HG03135 (cell line): Measurements from ENCODE around the gene ARHGAP24.

Experiments used
- ATAC-seq: cut with Tn5 transposase; IDR thresholded peaks from one replicate; pipeline ENCODE4 v1.9.1; 2021; ENCODE audit warnings: mild to moderate bottlenecking, moderate library complexity; ENCODE audit not compliant: unreplicated experiment

Gene ARHGAP24

DNA sequence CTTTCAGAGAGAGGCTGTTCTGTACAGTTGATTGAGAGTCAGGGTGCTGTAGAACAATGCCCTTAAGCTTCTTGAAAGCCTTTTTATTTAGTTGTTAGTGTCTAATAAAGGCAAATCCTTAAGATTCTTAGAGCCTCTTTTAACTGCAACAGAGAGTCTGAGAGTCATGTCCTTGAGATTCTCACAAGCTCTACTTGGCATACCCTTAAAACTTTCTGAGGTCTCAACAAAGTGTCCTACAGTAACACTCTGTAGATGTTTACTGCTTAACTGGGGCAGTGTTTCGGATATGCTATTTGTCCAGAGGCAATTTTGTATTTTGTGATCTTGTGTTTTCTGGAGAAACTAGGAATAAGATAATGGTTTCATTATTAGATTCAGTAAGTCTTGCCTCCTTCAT lies 209.7 kb downstream of the ARHGAP24 start:
- ATAC-seq = no peak

GRCh38 chr4:85686398-85686797 lies 211.4 kb downstream of the ARHGAP24 start:
- no peak for ATAC-seq

GRCh38 chr4:85688055-85688740 lies 213.2 kb downstream of the ARHGAP24 start:
- no peak for ATAC-seq

DNA sequence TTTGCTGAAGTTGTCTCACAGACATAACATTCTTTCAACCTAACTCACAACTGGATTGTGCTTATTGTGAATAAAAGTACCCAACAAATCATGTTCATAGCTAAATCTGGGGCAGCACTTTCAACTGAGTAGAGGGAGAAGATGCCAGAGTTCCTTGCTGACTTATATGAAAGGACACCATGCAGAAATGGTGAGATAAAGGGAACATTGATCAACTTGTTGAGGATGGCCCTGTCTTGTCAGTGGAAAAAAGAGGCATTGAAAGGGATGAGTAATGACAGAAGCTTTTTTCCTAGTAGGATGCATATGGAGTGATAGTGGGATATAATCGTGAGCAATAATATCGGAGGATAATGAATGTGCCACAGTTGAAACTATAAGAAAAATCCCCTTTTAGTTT lies 221.7 kb downstream of the ARHGAP24 start:
- ATAC-seq = no peak

- no peak for ATAC-seq
These were observed 222.9 kb downstream of the ARHGAP24 start for GRCh38 chr4:85697854-85698253.

DNA sequence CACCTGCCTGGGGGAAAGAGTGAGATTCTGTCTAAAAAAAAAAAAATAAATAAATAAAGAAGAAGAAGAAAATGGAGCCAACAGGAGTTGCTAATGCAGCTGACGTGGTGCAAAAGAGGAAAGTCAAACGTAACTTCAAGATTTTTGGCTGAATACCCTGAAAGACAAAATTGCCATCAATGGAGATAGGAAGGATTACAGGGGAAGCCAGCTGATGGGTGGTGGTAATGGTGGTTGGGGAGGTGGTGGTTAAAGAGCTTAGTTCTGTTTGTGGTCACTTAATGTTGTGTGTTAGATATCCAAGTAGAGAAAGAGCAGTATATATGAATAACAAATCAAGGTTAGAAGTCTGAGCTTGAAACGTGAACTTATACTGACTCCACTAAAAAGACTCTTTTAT lies 225.4 kb downstream of the ARHGAP24 start:
- ATAC-seq = no peak

GRCh38 chr4:85701861-85702321 lies 226.9 kb downstream of the ARHGAP24 start:
- peak; percentile 97 for ATAC-seq

DNA sequence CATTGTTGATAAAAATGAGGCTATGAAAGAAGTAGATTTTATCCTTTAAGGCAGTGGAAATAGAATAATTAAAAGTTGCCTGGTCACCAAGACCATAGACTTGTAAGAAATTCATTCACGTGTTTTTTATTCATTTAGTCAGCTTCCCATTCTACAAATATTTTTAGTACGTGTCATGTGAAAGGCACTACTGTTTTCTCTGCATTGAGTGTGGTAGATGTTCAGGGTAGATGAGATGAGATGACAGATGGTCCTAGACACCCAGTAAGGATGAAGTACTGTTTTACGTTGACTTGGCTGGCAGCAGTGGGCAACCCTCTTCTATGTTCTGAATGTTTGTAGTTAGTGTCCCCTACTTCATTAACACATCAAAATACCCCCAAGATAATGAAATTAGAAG lies 228.1 kb downstream of the ARHGAP24 start:
- ATAC-seq = no peak

- ATAC-seq = peak; percentile 93
These were observed 232.7 kb downstream of the ARHGAP24 start for GRCh38 chr4:85707611-85708010.

DNA sequence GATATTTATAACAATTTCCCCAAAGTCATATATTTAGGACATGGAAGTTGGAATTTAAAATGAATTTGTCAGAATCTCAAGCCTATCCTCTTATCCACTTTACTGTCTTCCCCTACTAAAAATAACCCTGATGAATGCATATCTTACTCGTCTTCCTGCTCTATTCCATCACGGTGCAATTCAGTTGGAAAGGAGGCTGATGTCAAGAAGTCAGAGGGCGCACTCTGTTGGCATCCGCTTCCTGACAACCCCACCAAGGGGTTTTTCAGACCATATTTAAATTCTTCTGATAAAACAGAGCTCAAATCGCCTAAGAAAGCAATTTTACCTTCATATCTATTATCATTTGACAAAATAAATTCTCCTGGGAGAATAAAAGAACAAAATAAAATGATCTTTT lies 233.5 kb downstream of the ARHGAP24 start:
- ATAC-seq = no peak

- no peak for ATAC-seq
These were observed 238.1 kb downstream of the ARHGAP24 start for GRCh38 chr4:85713005-85713404.

DNA sequence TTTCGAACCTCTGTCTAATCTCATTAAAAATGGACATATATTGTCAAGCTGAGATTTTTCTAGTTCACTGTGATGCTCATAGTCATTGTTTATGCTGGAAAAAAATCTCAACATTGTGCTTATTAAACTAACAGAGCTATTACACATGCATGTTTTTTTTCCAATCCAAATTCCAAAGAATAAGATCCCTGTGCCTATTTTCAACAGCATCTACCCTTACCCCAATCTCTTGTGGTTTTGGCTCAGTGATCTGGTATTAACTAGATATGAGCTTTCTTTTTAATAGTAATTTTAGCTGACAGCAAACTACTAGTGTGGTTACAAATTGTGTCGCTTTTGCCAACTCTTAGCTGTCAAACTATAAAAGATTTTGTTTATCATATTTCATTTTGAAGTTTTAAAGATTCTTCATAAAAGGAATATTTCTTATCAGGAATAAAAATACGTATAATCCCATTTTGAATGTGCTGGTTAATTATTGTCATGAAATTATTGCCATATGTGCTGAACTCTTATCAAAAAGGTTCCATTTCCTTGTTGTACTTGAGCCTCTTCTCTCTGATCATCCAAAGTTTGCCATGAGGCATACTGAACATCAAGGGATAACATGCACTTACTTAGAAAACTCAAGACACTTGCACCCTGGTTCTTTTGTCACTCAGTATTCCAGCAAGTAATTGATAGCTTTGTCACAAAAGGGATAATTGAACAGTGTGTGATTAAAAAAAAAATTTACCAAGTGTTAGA lies 241.2 kb downstream of the ARHGAP24 start:
- no peak for ATAC-seq

- no peak for ATAC-seq
These were observed 242.4 kb downstream of the ARHGAP24 start for GRCh38 chr4:85717351-85717750.

GRCh38 chr4:85717847-85718246 lies 242.9 kb downstream of the ARHGAP24 start:
- ATAC-seq = no peak

DNA sequence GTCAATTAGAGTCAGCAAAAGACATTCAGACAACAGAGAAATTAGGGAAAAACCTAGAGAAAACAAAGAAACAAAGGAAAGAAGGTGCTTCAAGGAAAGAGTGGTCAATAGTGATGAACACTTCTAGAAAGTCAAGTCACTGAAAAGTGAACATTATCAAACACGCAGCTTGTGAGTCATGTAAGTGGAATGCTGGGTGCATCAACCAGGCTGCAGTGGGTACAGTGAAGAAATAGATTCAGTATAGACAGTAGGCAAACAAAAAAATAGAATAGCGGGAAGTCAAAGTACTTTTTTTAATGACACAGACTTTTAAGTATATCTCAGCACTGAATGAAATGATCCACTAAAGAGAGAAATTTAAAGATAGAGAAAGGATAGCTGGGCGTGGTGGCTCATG lies 245.8 kb downstream of the ARHGAP24 start:
- no peak for ATAC-seq

- no peak for ATAC-seq
These were observed 247.5 kb downstream of the ARHGAP24 start for GRCh38 chr4:85722401-85722800.

DNA sequence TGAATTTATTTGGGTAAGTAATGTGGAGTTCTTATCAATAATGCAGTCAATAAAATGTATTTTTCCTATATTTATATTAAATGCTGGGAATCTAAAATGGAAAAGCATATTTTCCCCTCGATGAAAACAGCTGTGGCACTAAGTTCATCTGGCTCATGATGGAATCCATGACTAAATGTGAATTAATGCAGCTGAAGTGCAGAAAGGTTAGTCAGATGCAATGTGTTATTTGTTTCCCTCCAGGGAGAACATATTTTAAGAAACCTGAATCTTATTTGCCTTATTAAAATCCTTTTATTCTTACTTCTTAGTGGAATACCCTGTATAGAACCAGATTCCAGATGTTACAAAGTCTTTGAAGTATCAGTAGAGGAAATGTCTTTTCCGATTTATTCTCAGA lies 247.9 kb downstream of the ARHGAP24 start:
- no peak for ATAC-seq

- peak; percentile 65 for ATAC-seq
These were observed 250.0 kb downstream of the ARHGAP24 start for GRCh38 chr4:85724791-85725563.

DNA sequence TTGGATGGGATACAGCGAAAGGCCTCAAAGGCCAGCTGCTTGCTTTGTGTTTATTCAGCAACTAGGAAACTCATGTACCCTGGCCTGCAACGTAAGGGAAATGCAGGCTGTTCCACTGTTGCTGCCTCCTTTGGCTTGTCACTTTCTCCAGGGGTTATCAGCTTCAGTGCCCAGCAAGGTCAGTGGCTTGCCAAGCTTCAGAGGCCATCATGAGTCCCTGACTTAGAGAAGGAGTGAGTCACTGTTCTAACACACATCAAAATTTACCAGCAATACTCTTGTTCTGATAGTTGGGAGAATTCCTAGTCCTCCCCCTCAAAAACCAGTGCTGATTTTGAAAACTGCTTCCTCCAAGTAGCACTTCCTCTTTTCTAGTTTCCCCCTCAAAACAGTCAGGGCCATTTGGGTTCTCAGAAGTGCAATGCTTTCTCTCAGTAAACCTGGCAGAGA lies 250.8 kb downstream of the ARHGAP24 start:
- peak; percentile 86 for ATAC-seq

GRCh38 chr4:85726555-85726954 lies 251.6 kb downstream of the ARHGAP24 start:
- ATAC-seq = no peak

DNA sequence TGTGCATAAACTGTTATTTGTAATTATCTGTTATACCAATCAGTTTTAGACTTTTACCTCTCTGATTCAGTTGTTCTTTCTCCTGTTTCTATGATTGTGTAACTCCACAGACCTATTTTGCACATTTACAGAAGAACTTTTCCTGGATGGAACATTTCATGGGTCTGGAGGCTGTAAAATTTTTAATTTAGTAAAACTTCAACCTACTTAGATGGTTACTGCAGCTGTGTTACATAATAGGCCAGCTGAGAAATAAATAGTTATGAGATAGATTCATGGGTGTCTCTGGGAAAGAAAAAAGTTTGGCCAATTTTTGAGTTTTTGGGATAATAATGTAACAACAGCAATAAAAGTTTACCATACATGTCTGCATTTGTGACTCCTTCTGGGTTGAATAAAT lies 253.5 kb downstream of the ARHGAP24 start:
- no peak for ATAC-seq

- no peak for ATAC-seq
These were observed 257.2 kb downstream of the ARHGAP24 start for GRCh38 chr4:85732124-85732523.
